K562 (cell line): ENCODE measurements around the gene POC1B. TPM values are rescaled to one million over a fixed set of nuclear protein-coding genes. Genes with fewer than 3 reads are reported as not detected.

Source experiments
- ATAC-seq: fragments of 200-7000 bp; cut with Tn5 transposase; 3 replicates; pipeline ENCODE4 v1.9.1; 2020; ENCODE audit warnings: moderate library complexity
- BruUV-seq: library from RNA; stranded (reverse); fragments of 400-500 nt; replicated peaks from 2 replicates; lab custom pipeline; 2021; lab: Mats Ljungman, UMichigan
- CTCF ChIA-PET: fragments of 300-600 bp; formaldehyde crosslinking; extraction: SDS; loops from one replicate; lab custom pipeline; 2021; ENCODE audit warnings: low intra/inter-chr PET ratio; lab: Yijun Ruan, JAX
- POLR2A ChIA-PET: fragments of 300-600, 350-650 bp; sonication (Branson Sonifier 250); formaldehyde crosslinking; extraction: SDS; loops from one replicate; lab custom pipeline; 2021; ENCODE audit warnings: antibody characterized with exemption, inconsistent platforms; lab: Yijun Ruan, JAX
- DNase-seq, 4 experiments: peaks; one replicate each; pipeline versions ENCODE4 v3.0.0 to v3.0.0-alpha.2; 2011 to 2018; ENCODE audit warnings: low spot score in 3 of 4, mixed read lengths in 3 of 4; ENCODE audit errors: extremely low read depth in 1 of 4
- FAIRE-seq: peaks from 2 replicates; lab custom pipeline; 2011; peaks lifted over from hg19 to GRCh38; lab: Jason Lieb, UNC
- H2AFZ ChIP-seq: 2 replicates; pipeline ENCODE4 v1.6.0; 2011; ENCODE audit warnings: low read depth, low read length, control low read depth, inconsistent platforms
- H3K27ac ChIP-seq: fragments of 200-600 bp; 3 replicates; pipeline ENCODE4 v1.8.0; 2011; ENCODE audit warnings: low read depth, mild to moderate bottlenecking, control low read depth, inconsistent platforms, low read length, moderate library complexity, mixed read lengths; ENCODE audit errors: extremely low read depth
- H3K27me3 ChIP-seq, 2 experiments: fragments of 300-600 bp in 1 of 2; 2 replicates in 1 of 2; 3 replicates in 1 of 2; pipeline versions ENCODE4 v1.6.0 to v1.8.0; 2011; ENCODE audit warnings: inconsistent platforms in 2 of 2, low read length in 2 of 2, mild to moderate bottlenecking in 1 of 2, mixed read lengths in 1 of 2, moderate library complexity in 1 of 2; ENCODE audit not compliant: control insufficient read depth in 2 of 2, insufficient read depth in 2 of 2
- H3K36me3 ChIP-seq: fragments of 300-600 bp; 3 replicates; pipeline ENCODE4 v1.8.0; 2011; ENCODE audit warnings: mild to moderate bottlenecking, low read length, inconsistent platforms; ENCODE audit not compliant: control insufficient read depth, insufficient read depth
- H3K4me1 ChIP-seq, 2 experiments: fragments of 200-600 bp in 1 of 2; replicated peaks in 1 of 2; 2 replicates in 1 of 2; 3 replicates in 1 of 2; pipeline versions ENCODE4 v1.5.1 to v1.8.0; 2011; ENCODE audit warnings: inconsistent platforms in 2 of 2, low read length in 2 of 2, mild to moderate bottlenecking in 1 of 2, mixed read lengths in 1 of 2, moderate library complexity in 1 of 2; ENCODE audit not compliant: control insufficient read depth in 2 of 2, insufficient read depth in 2 of 2
- H3K4me2 ChIP-seq: 2 replicates; pipeline ENCODE4 v1.6.1; 2011; ENCODE audit warnings: low read length, control low read depth, inconsistent platforms, mixed read lengths; ENCODE audit not compliant: insufficient read depth
- H3K4me3 ChIP-seq: fragments of 200-600 bp; sonication (generic), shearing (Covaris generic); 2 replicates; pipeline ENCODE4 v1.5.1; 2016; ENCODE audit warnings: control low read depth, inconsistent platforms
- H3K79me2 ChIP-seq: fragments of 200-600 bp; 3 replicates; pipeline ENCODE4 v1.8.0; 2011; ENCODE audit warnings: low read length, inconsistent platforms; ENCODE audit not compliant: control insufficient read depth, insufficient read depth
- H3K9ac ChIP-seq, 2 experiments: 2 replicates each; pipeline versions ENCODE4 v1.6.0 to v1.6.1; 2011; ENCODE audit warnings: low read depth in 2 of 2, low read length in 2 of 2, control low read depth in 1 of 2, inconsistent platforms in 1 of 2, mild to moderate bottlenecking in 1 of 2, mixed read lengths in 1 of 2; ENCODE audit not compliant: insufficient read depth in 1 of 2
- H3K9me1 ChIP-seq: one replicate; pipeline ENCODE4 v1.6.0; 2011; ENCODE audit warnings: inconsistent platforms, mild to moderate bottlenecking, low read length, moderate library complexity; ENCODE audit not compliant: control insufficient read depth, insufficient read depth
- H3K9me3 ChIP-seq: replicated peaks from 2 replicates; pipeline ENCODE4 v1.5.1; 2011; ENCODE audit warnings: low read depth, low read length, inconsistent platforms; ENCODE audit not compliant: control insufficient read depth, insufficient read depth
- H4K20me1 ChIP-seq: replicated peaks from 2 replicates; pipeline ENCODE4 v1.6.1; 2011; ENCODE audit warnings: low read length, inconsistent platforms, mixed read lengths; ENCODE audit not compliant: control insufficient read depth, insufficient read depth
- CBFB ChIP-seq: sonication (generic); formaldehyde crosslinking; IDR thresholded peaks from 2 replicates; pipeline ENCODE4 v1.4.0; 2020; ENCODE audit warnings: mild to moderate bottlenecking, missing genetic modification reagents
- CCNT2 ChIP-seq: IDR thresholded peaks from 2 replicates; pipeline ENCODE4 v1.6.1; 2011; ENCODE audit warnings: borderline replicate concordance, low read depth, mild to moderate bottlenecking, moderate library complexity, mixed read lengths, low read length; ENCODE audit not compliant: insufficient read length; ENCODE audit errors: extremely low read depth
- E2F5 ChIP-seq: sonication (generic); formaldehyde crosslinking; IDR thresholded peaks from 2 replicates; pipeline ENCODE4 v1.8.0; 2022; ENCODE audit warnings: mild to moderate bottlenecking, missing genetic modification reagents
- MCM7 ChIP-seq, 2 experiments: fragments of 450-650 bp; IDR thresholded peaks; 2 replicates each; pipeline ENCODE4 v1.6.1; 2016 to 2018
- PHF20 ChIP-seq: fragments of 450-650 bp; IDR thresholded peaks from 2 replicates; pipeline ENCODE4 v1.6.1; 2018; ENCODE audit not compliant: partially characterized antibody
- WGBS: fragments of 100-300 bp; shearing (Covaris generic); methylation state at CpG from one replicate; pipeline ENCODE4 v1.1.6; 2016; ENCODE audit warnings: low coverage, mixed read lengths; ENCODE audit not compliant: insufficient coverage; ENCODE audit errors: missing lambda C conversion rate; 5-methylcytosine and 5-hydroxymethylcytosine counted together
- in situ Hi-C: fragments of 300-500 bp; cut with MboI; formaldehyde crosslinking; loops from 4 replicates; pipeline ENCODE4 v1.15.0; 2018; ENCODE audit warnings: inconsistent platforms, mixed read lengths
- intact Hi-C: fragments of 100-400 bp; cut with micrococcal nuclease; formaldehyde crosslinking; loops from 2 replicates; pipeline ENCODE4 v1.14.2; 2022
- polyA plus RNA-seq, 8 experiments: library from polyadenylated mRNA; depleted of rRNA in 4 of 8; stranded (reverse) in 5 of 8; unstranded in 3 of 8; fragments of >200 nt; fragmentation: Nextera tagmentation in 2 of 8; fragmentation: Illumina TruSeq in 1 of 8; extraction: Ambion mirVana in 2 of 8; extraction: Trizol in 1 of 8; gene quantifications; 2 replicates each; pipeline versions ENCODE4 v1.2.1 to v1.2.3, GENCODE V29; 2011 to 2014; ENCODE audit warnings: inconsistent platforms in 1 of 8, missing spikeins in 1 of 8
- total RNA-seq, 7 experiments: library from RNA; depleted of rRNA in 6 of 7; stranded (reverse); fragments of >200 nt in 6 of 7; fragmentation: Illumina TruSeq in 2 of 7; extraction: Trizol in 2 of 7; gene quantifications; 2 replicates each; pipeline versions ENCODE4 v1.2.1 to v1.2.3, GENCODE V29; 2011 to 2021; ENCODE audit warnings: low replicate concordance in 1 of 7

Gene POC1B
- total and polyA plus RNA-seq, 9 of the 15 experiments (the other 6 are each of a cell fraction or from before 2014, with no cell fraction given), result 4.5 to 16.1 (median 10.4) TPM

- CTCF ChIA-PET, result no interaction called here
- in situ Hi-C loops, result loop anchor here (5.0 to 25.0 kb wide), 2 partner anchors 551 to 1291 kb away; no protein-coding TSS in a partner anchor
Measured at GRCh38 chr12:89546151-89546550, 20.3 kb upstream of the POC1B start.

More at GRCh38 chr12:89546151-89546550, 20.3 kb upstream of the POC1B start:
- H3K9me3 ChIP-seq, result no peaks in the 10 kb centered on the region
- H4K20me1 ChIP-seq, result no peaks in the 10 kb centered on the region
- no peak overlapping the region for H3K4me2 ChIP-seq
- no peaks in the 10 kb centered on the region for H3K36me3 ChIP-seq
- no peak overlapping the region for H3K27ac ChIP-seq
- TF ChIP-seq MCM7 (IDR thresholded peaks at IDR 0.05) (no peak), CBFB (CRISPR knock-in tag) (no peak), E2F5 (CRISPR knock-in tag) (no peak), PHF20 (no peak), CCNT2 (no peak)
- POLR2A ChIA-PET, result interaction anchor here (0.6 kb wide), 1 partner anchor 12 kb away, joined by 3 read pairs; no protein-coding TSS in a partner anchor
- H3K9me1 ChIP-seq, result no peaks in the 10 kb centered on the region
- H3K27me3 ChIP-seq, result no peaks in the 10 kb centered on the region
- DNase-seq, result no peak
- peaks cover 0 to 24% of the 10 kb centered on the region in 2 experiments; a peak in 4 of 5 replicates for H3K4me1 ChIP-seq
- H3K79me2 ChIP-seq, result no peaks in the 10 kb centered on the region
- FAIRE-seq, result no peak
- no peak for ATAC-seq
- no TSS peak for BruUV-seq
- no peak overlapping the region for H3K9ac ChIP-seq
- intact Hi-C loops, result loop anchor here (10.0 kb wide), 2 partner anchors 309 to 379 kb away; no protein-coding TSS in a partner anchor
- no peak overlapping the region for H2AFZ ChIP-seq
- no peak overlapping the region for H3K4me3 ChIP-seq
- 71% methylated on average over 4 of the region's 4 CpGs for WGBS
